ENCODE results near the gene ATOX1.

The ATOX1 gene

GRCh38 chr5:151775025-151775606 is 16.7 kb upstream of the ATOX1 start:
- TF ChIP-seq, protein P1, sequence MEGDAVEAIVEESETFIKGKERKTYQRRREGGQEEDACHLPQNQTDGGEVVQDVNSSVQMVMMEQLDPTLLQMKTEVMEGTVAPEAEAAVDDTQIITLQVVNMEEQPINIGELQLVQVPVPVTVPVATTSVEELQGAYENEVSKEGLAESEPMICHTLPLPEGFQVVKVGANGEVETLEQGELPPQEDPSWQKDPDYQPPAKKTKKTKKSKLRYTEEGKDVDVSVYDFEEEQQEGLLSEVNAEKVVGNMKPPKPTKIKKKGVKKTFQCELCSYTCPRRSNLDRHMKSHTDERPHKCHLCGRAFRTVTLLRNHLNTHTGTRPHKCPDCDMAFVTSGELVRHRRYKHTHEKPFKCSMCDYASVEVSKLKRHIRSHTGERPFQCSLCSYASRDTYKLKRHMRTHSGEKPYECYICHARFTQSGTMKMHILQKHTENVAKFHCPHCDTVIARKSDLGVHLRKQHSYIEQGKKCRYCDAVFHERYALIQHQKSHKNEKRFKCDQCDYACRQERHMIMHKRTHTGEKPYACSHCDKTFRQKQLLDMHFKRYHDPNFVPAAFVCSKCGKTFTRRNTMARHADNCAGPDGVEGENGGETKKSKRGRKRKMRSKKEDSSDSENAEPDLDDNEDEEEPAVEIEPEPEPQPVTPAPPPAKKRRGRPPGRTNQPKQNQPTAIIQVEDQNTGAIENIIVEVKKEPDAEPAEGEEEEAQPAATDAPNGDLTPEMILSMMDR (conservative IDR thresholded peaks at IDR 0.05; ENCODE audit: low read length): no peak
- DNase-seq (ENCODE audit: low read depth): no peak
- no peak overlapping the region; the same call in 1 of the 2 replicates for H3K4me3 ChIP-seq (ENCODE audit: low read length)

DNA sequence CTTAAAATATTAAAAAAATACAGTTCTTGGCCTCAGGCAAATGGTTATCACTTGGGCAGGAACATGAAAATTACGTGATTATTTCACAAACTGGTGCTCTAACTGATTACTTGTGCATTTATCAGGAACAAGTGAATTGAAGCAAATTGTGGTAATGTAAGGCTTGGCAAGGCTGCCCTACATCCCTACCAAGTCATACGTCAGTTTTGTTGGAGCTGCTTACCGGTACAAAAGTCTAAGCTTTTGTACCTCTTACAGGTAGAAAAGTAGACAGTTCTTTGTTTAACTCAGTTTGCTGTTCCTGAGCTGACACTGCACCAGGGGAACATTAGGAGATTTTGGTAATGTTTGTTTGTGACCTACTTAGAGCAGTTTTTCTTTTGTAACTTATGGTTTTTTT is 15.5 kb upstream of the ATOX1 start:
- TF ChIP-seq, protein P1 (conservative IDR thresholded peaks at IDR 0.05; ENCODE audit: low read length): no peak
- H3K4me3 ChIP-seq (ENCODE audit: low read length): peak overlapping the region; percentile 95
- no peak for DNase-seq (ENCODE audit: low read depth)

DNA sequence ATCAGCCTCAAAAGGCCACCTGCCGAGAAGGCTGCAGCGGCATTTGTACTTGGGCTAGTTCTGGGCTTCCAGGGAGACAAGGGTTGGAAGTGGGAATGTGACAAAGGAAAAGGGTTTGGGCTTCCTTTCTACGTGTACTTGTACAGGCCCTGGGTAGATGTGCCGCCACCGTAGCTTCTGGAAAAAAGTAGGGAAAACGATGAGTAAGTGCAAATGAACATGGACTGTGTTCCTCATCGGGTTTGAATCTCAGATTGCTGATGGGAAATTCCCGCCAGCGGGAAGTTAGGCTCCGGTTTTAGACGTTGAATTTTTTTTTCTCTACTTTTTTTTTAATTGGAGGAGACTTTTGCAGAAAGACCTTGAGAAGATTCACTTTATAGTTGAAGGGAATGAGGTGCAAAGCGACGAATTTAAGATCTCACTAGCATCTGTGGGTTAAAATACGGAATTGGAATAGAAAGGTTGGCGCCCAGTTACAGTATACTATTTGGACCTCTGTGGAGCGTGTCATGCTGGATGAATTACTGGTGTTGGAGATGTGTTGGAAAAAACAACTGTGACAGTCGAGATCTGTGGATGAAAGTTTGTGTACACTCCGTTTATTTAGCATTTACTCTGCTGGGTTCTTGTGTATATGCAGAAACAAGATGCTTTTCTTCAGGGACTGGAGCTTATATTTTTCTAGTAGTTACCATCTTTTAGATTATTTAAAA is 14.6 kb upstream of the ATOX1 start:
- DNase-seq (ENCODE audit: low read depth): no peak
- H3K4me3 ChIP-seq (ENCODE audit: low read length): peak overlapping the region; percentile 95
- TF ChIP-seq, protein P1 (conservative IDR thresholded peaks at IDR 0.05; ENCODE audit: low read length): no peak

DNA sequence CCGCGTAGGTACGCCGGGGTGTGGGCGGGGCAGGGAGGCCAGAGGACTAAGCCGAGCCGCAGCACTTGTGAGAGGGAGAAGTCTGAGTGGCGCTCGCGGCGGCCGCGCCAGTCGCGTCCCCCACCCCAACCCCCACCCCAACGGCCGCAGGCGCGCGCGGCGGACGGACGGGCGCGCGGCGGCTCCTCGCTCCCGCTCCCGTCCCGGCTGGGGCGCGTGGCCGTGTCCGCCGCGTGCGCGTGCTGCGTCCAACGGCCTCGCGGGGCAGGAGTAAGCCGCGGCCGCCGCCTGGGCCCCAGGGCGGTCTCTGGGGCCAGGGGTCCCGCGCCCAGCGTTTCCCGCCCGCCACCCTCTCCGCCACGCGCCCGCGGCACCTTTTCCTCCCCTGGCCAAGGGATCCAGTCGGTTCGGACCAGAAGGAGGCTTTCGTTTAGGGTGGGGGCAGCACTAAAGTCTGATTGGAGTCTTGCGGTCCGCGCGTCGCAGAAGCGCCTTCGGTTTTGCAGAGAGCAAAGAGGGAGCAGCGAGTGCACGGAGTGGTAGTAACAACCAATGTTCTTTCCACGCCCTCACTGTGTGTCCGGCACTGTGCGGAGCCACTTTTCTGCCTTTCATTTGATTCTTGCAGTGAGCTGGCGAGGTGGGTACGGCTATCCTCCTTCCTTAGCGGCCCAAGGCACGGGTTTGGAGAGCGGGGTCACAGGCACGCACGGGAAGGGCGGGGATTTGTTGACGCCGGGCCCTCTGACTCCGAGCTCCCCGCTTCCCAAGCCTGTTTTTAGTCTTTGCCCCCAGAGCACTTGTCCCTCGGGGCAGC is 13.8 kb upstream of the ATOX1 start:
- peak overlapping the region; percentile 95 for H3K4me3 ChIP-seq (ENCODE audit: low read length)
- no peak for DNase-seq (ENCODE audit: low read depth)
- TF ChIP-seq, protein P1 (conservative IDR thresholded peaks at IDR 0.05; ENCODE audit: low read length): no peak

DNA sequence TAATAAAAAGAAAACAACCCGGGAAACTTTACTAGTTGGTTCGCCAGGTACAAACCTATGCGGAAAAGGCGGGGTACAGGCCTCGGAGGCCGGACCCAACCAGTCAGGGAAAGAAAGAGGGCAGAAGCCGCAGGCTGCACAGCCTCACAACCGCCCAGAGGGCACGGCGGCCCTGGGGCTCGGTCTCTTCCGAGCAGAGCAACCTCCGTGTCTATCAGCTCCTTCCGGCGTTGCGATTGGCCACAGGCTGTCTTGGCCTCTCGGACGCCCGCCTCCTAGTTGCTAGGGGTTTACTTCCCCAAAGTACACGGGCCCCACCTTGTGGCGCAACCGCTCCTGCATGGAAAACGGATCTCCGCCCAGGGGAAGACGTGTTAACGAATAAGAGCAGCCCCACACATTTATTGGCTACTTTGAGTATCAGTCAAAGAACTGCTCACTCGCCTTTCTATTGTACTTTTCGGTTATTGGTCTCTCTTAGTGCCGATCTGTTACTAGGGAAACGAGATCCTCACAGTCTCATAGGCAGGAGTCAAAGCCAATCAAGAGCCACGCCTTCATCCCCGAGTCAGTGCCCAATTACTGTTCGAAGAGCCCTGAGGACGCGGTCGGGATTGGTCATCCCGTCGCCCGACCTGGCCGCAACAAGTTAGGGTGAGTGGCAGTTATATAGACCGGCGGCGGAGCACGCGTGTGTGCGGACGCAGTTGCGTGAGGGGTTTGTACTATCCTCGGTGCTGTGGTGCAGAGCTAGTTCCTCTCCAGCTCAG is 13.0 kb upstream of the ATOX1 start, which contains the start of gene G3BP1:
Gene G3BP1 (plus strand): TSS at position 696 of the 770 bp plus-strand sequence. CDS start 14,667 bp downstream, outside the sequence.
- peak within 1 kb of the TSS; percentile 95 for H3K4me3 ChIP-seq (ENCODE audit: low read length)
- TF ChIP-seq, protein P1 (conservative IDR thresholded peaks at IDR 0.05; ENCODE audit: low read length): peak; percentile 60
- DNase-seq (ENCODE audit: low read depth): peak; percentile 100

GRCh38 chr5:151770383-151771258 is 12.2 kb upstream of the ATOX1 start:
- peak overlapping the region; percentile 64 for H3K4me3 ChIP-seq (ENCODE audit: low read length)
- TF ChIP-seq, protein P1 (conservative IDR thresholded peaks at IDR 0.05; ENCODE audit: low read length): no peak
- DNase-seq (ENCODE audit: low read depth): peak; percentile 74

Data from AG10803 (cell line).